ENCODE results near the gene ACOX3.
"Not testable (repeated sequence)": the region's sequence is repeated elsewhere in the genome, so short reads cannot be mapped to it uniquely, and the experiment has no call there.

Gene ACOX3

DNA sequence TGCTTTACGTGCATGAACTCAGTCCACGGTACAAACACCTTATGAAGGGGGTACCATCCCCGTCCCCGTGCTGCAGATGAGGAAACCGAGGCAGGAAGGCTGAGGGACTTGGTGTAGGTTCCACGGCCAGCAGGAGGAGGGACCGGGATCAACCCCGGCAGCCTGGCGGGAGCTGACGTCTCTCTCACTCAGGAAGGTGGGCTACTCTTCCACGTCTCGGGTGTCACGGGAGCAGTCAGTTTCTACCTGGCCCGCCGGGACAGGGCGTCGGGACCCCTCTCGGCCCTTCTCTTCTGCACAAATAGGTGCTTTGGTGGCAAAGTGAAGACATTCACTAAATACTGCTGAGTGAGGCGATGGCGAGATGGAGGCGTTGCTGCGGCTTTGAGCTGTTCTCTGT lies 53.3 kb downstream of the ACOX3 start:
- no peak for DNase-seq (ENCODE audit: low read depth in 3 of 3)

DNA sequence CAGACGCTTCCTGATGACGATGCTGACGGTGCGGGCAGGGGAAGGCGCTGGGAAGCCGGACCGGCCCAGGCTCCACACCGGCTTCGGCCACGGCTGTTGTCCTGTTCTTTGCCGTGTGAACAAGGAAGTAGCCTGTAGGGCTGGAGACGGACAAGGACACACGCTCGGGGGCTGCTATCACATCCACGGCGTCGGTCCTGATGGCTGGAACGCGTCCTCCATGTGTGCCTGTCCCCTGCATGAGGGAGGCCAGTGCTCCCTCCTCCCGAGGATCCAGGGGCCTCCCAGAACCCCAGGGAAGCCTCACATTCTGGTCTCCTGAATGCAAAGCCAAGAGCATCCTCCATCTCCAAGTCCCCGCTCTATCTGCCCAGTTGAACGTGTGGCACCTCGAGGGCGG lies 53.8 kb downstream of the ACOX3 start:
- no peak for DNase-seq (ENCODE audit: low read depth in 3 of 3)

DNA sequence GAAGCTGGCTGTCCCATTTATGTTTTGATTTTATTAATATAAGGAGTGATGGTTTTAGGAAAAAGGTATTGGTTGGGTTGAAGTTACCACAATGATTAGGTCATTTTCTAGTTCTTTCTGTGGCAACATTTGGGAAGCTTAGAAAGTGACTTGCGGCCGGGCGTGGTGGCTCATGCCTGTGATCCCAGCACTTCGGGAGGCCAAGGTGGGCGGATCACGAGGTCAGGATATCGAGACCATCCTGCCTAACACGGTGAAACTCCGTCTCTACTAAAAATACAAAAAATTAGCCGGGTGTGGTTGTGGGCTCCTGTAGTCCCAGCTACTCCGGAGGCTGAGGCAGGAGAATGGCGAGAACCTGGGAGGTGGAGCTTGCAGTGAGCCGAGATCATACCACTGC lies 54.4 kb downstream of the ACOX3 start:
- not testable (repeated sequence) for DNase-seq (ENCODE audit: low read depth in 3 of 3)

DNA sequence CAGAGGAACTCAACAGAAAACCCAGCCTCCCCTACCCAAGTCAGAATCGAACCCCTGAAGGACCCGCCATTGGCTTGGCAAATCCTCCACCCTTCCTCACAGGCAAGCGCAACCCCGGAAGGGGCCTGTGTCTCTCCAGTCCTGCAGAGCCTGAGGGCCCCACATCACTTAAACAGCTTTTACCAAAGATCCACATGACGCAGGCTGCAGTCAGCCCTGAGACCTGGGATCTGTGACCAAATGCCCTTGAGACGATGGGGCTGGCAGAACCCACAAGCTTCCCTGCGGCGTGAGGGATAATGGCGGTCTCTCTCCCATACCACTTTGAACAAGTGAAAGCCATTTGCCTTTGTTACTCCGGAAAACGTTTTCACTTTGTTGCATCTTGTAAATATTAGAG lies 54.9 kb downstream of the ACOX3 start:
- DNase-seq (ENCODE audit: low read depth in 3 of 3) = no peak

DNA sequence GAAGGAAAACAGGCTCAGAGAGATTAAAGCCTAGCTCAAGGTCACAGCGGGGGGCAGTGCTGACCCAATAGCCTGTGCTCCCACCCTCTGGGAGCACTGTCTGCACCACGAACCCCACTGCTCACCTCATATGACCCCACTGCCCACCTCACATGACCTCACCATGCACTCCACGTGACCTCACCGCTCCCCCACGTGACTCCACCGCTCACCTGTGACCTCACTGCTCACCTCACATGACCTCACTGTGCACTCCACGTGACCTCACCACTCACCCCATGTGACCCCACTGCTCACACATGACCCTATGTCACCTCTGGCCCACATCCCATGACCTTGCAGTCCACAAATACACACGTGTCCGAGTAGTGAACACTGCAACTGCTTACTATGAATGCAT lies 55.4 kb downstream of the ACOX3 start:
- no peak for DNase-seq (ENCODE audit: low read depth in 3 of 3)

DNA sequence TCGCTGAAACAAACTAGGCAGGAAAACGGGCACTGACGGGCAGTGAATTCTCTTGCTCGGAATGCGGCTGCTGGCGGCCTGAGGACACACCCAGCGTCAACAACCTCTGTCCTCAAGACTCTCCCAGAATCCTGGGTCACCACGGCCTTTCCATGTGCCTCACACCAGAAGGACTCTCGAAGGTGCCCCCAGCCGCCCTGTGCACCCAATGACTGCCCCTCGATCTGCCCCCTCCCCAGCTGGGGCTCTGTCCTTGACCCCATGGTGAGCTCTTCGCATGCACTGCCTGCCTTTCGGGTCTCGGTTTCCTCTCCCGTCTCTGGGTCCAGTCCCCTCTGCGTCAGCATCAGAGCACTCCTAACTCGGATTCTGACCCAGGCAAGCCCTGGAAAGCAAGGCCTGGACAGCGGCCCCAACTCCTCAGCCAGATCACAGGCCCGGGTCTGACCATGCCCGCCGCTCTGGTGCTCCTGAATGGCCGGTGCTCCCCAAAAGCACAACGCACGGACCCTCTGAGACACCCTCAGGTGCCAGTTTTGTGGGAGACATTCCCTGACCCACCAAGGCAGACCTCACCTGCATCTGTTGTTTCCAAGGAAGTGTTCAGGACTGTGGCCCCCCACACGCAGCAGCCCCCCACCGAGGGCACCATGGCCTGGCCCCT lies 56.0 kb downstream of the ACOX3 start:
- DNase-seq (ENCODE audit: low read depth in 3 of 3) = no peak

DNA sequence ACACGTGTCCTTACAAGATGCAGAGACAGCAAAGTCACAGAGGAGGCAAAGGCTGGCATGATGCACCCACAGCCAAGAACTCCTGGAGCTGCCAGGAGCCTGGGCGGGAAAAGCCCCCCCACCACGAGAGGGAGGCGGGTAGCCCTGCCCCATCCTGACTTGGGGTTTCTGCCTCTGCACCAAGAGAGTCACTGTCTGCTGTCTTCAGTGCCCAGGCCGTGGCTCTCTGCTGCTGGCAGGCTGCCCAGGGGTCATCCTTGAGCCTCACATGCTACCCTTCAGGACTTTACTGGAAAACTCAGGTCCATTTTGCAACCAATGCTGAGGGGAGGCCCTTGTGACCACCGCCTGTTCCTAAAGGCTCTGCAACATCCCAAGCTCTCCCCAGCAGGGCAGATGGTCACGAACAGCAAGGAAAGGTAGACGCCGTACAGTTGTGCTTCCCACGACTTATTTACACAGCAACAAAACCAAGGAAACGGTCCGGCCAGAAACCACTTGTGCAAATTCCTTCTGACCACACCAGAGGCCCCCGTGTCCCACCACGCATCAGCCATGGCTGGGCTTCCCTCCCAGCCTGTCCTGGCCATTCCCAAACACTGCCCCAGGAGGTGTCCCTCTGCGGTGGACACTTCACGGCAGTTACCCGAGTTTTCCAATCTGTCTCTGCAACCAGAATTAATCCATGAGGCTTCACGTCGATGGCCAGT lies 56.9 kb downstream of the ACOX3 start:
- no peak for DNase-seq (ENCODE audit: low read depth in 3 of 3)

DNA sequence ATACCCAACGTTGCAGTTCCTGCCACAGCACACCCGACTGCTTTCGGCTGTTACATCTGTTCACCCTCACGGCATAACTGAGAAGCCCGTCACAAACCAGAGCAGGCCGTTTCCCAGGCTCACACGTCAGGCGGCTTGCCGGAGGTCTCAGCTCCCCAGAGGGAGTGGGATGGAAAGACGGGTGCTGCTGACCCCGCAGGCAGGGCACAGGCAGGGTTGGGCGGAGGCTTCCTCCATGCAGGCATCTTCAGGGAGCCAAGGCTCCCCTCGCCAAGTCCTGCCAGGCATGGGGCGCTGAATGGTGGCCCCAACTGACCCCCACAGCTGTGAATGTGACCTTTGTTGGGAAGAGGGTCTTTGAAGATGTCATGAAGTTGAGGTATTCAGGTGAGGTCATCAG lies 57.5 kb downstream of the ACOX3 start:
- DNase-seq (ENCODE audit: low read depth in 3 of 3) = no peak

DNA sequence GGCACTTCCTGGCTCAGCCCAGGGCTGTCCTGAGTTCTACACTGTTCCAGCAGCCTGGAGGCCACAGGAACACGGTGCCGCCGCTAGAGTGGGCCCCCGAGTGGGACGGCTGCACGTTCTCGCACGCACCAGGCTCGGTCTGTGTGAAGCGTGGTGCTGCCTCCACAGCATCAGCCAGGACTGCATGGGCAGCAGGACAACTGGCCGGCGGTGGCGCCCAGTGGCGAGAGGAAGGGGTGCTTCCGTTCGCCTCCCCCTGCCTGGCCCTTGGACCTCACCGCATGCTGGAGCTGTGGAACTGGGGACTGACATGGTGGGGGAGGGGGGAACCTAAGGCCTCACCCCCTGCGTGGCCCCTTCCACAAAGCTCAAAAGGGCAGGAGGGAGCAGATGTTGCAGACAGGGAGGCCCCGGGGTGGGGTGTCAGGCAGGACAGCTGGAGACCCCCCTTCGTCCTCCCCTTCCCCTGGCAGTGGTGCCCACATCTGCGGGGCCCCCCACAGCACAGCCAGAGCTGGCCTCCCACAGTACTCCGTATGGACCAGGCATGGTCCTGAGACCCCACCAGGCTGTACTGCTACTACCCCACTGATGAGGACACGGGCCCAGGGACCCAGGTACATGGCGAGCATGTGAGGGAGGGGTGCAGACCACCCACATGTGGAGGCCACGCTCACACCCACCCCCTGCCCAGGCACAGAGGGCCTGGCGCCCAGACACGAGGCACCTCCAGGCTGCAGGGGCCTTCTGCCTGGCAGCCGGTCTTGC lies 58.5 kb downstream of the ACOX3 start:
- no peak for DNase-seq (ENCODE audit: low read depth in 3 of 3)

DNA sequence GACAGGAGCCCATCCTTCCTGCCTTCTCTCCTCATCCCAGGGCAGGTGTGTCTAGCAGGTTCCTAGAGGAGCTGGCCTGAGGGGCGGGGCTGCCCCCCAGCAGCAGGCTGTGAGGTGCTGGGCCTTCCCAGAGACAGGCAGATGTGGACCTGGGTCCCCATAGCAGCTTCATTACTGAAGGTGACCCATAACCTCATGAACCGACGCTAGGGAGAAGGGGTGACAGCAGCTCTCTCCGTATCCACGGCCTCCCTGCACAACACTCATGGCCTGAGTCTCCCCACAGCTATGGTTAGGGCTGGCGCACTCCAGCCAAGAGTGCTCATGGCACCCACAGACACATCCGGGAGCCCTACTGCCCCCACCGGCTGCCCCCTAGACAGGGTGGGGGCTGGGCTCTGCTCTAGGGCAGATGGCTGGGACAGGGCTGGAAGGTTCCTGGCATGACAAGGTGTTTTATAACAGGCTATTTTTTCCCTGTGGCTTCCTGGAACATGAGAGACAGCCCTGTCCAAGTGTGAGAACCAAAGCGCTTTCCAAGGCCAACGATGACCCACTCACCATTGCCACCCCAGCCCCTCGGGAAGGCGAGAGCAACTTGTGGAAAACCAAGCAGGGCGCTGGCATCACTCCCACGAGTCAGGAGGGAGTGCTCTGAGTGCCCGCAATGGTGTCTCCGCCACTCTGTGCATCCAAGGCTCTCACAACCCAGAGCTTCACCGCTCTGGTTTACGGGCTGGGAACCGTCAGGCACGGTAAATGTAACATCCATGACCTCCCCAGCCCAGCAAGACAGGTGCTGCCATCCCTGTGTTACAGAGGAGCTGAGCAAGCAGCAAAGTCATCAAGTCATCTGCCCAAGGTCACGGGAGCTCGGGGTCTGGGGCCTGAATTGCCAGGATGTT lies 59.8 kb downstream of the ACOX3 start:
- DNase-seq (ENCODE audit: low read depth in 3 of 3) = no peak

DNA sequence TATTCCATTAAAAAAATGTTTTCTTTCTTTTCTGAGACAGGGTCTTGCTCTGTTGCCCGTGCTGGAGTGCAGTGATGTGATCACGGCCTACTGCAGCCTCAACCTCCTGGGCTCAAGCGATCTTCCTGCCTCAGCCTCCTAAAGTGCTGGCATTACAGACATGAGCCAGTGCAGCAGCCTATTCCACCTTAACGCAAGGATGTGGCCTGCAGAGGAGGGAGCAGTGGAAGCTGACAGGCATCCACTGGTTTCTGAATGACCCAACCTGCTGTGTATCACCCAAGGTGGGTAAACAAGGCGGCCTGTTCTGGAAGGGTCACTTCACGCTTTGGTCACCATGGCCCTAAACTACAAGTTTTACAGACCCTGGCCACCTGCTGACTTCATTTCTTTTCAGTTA lies 60.8 kb downstream of the ACOX3 start:
- DNase-seq (ENCODE audit: low read depth in 3 of 3) = no peak

DNA sequence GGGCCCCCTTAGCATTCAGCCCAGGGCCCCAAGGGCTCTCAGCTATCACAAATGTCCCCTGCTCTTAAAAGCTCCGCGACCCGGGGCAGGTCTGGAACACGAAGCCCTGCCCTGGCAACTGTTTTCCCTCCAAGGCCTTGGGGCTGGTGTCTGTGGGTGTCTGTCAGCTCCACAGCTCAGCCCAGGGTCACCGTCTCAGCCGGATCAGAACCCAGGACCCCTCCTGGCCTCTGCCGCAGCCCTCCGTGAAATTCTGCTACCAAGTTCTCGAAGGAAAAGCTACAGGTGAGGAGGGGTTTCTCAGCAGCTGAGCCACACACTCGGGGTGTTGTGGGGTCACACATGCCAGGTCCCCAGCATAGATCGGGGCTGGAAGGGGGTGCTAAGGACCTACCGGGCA lies 61.2 kb downstream of the ACOX3 start:
- no peak for DNase-seq (ENCODE audit: low read depth in 3 of 3)

DNA sequence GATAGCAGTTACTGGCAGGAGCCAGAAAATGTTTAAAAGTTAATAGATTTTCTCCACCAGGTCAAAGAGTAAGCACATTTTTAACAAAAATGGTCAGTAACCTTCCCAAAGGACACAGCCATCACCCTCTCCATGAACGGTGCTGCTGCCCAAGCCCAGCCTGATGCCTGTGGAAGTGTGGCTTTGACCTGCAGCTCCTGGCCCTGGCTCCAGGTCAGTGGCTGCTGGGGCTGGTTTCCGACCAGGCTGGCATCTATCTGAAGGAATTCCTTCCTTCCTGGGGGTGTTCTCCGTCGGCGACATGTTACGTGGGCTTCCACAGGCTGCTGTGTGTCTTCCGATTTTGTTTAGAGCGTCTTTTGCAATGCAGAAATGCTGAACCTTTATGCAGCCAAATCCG lies 61.7 kb downstream of the ACOX3 start:
- DNase-seq (ENCODE audit: low read depth in 3 of 3) = no peak

DNA sequence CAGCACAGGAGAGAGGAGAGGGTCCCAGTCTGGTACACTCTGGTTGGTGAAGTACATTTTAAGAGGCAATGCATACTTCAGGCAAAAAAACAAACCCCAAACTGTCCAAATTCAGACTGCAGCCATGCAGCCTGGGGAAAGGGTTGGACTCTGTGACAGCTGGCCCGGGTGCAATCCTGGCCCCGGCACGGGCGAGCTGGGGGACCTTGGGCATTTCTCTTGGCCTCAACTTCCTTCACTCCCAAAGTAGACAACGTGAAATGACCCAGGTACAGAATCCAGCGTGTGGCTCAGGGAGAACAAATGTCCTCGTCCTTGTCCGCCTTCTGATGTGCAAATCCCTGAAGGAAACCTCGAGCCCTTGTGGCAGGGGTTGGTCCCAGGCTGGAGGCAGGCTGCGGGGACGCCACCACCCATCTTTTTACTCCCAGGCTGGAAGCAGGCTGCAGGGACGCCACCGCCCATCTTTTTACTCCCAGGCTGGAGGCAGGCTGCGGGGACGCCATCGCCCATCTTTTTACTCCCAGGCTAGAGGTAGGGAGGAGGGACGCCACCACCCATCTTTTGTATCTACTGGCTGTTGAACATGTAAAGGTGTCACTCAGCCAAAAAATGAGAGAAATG lies 62.3 kb downstream of the ACOX3 start:
- no peak for DNase-seq (ENCODE audit: low read depth in 3 of 3)

DNA sequence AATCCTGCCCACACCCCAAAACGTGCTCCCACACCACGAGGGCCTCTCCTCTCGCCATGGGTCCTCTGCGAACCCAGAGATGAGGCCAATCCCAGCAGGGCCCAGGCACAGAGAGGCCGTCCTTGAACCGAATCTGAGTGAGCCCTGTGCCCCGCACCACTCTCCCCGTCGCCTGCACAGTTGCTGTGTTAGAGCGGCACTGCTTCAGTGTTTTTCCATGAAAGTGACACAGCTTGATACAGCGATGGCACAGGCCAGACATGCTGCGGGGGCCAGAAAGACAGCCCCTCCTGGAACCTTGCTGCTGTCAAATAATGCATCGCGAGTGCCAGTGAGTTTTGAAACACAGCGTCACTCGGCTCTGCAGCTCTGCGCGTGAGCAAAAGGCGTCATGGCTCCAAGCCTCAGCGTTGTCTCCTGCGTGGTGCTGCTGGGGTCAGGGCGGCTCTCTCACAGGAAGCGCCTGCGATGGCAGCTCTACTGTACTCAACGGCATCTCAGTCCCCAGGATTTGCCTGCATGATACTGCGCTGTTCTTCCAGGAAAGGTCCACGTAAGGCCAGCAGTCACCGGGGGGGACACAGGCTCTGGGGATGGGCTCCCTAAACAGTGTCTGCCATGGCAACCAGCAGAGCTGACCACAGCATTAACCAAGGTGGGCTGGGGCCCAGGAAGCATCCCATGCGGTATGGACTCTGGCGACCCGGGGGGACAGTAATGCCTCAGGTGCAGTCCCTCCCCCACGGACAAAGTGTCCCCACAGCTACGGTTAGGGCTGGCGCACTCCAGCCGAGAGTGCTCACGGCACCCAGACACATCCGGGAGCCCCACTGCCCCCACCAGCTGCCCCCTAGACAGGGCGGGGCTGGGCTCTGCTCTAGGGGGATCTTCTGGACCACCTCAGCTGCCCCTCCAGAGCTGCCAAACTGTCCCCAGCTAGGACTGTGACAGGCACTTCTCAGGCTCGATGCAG lies 63.1 kb downstream of the ACOX3 start:
- no peak for DNase-seq (ENCODE audit: low read depth in 3 of 3)

DNA sequence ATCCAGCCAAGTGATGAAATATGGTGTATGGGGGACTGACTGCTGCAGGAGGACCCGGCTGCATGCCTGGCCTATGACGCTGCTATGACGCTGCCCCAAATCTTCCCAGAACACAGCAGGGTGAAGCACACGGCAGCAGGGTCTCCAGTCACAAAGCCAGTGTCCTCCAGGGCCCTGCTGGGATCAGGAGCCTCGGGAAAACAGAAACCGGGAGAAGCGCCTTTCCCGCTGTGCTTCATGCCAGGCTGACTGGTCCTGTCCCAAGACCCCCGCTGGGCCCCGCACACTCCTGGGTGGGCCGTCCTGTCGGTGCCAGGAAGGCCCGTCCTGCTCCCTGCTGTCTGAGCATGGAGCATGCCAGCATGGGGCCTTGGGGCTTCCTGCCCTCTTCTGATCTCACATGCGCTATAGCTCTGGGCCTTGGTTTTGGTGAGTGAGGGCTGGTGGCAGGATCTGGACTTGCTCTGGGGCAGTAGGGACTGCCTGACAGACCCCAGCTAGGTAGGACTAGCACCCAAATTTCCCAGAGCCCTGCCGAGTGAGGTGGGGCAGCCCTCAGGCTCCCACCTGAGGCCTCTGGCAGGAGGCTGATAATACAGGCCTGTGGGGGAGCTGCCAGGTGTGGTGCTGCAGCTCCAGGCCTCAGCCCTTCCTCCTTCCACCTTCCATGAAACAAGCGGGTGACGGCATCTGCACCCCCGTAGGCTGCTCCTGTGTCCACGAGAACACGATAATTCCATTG lies 64.0 kb downstream of the ACOX3 start:
- no peak for DNase-seq (ENCODE audit: low read depth in 3 of 3)

DNA sequence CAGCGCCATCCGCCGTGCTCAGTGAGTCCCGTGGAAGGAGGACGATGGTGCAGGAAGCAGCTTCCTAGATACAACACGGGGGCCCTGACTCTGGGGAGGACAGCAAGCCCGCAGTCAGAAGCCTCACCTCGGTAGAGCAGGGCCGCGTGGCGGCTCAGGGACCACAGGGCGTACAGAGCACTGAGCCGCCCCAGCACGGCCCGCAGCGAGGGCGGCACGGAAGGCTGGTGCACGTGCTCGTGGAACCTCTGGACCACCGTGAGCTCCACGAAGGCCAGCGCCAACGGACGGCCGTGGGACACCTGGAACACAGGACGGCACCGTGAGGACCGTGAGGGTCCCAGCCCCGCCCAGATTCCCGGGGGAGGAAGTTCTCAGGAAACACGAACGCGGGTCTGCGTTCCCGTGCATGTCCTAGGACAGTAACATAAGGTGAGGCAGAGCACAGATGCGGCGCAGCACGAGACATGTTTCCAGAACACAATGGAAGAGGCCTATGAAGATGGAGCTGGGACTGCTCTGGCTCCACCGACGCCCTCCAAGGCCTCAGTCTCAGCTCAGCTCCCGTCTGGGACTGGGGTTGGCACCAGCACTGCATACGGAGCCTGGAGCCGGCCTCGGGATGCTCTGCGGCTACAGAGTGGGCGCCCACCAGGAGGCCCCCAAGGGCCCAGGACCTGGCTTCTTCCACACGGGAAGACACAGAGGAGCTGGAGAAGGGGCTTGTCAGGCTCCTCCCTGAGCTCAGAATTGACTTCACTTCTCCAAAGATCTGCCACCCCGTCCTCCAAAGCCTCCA lies 65.5 kb downstream of the ACOX3 start:
- no peak for DNase-seq (ENCODE audit: low read depth in 3 of 3)

DNA sequence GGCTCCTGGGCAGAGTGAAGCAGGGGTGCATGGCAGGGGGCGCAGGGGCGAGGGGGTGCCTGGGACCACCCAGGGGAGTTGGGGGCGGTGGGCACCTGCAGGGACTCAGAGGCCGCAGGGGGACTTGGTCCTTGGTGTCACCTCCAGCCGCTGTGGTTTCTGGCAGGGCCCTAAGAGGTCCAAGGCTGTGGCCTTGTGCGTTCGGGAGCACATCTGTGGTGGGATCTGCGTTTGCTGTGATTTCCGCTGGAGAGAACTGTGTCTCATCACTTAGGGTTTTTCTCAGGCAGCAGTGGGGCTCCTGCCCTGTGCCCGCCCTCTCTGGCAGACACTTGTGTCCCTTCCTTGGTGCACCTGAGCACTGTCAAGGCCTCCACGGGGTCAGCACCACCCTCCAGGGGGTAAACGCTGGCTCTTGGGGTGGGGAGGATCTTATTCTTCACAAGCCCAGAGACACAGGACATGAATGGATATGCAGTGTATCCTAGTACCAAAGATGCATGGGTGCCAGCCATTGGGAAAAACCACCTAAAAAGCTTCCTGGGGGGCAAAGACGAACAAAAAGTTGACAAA lies 66.5 kb downstream of the ACOX3 start:
- DNase-seq (ENCODE audit: low read depth in 3 of 3) = no peak

Data from stimulated activated CD4-positive, alpha-beta T cell treated with anti-CD3 and anti-CD28 coated beads, TNF-alpha, amount 100 ng/mL, for 48 hours (primary cell).